HepG2 (cell line): ENCODE results near the gene CTRL. TPM values are rescaled to one million over a fixed set of nuclear protein-coding genes. Genes with fewer than 3 reads are reported as not detected.
A peak's percentile ranks its signal among the peaks of the same experiment; 100 is the strongest.

Source experiments
- ATAD3A ChIP-seq: sonication (generic); formaldehyde crosslinking; IDR thresholded peaks from 2 replicates; pipeline ENCODE4 v1.4.0; 2020; ENCODE audit warnings: missing genetic modification reagents
- ATF3 ChIP-seq: sonication (generic); formaldehyde crosslinking; IDR thresholded peaks from 2 replicates; pipeline ENCODE4 v1.4.0; 2020; ENCODE audit warnings: missing genetic modification reagents
- CBX1 ChIP-seq: IDR thresholded peaks from one replicate; pipeline ENCODE4 v1.6.1; 2016; ENCODE audit warnings: antibody characterized with exemption, low read depth
- CBX2 ChIP-seq, 2 experiments: fragments of 200-600 bp in 1 of 2; sonication (generic); formaldehyde crosslinking in 1 of 2; IDR thresholded peaks; 2 replicates each; pipeline versions ENCODE4 v1.7.0 to v1.8.1; 2018 to 2022; ENCODE audit warnings: low read depth in 2 of 2, low read length in 1 of 2, mild to moderate bottlenecking in 1 of 2, missing genetic modification reagents in 1 of 2
- DNMT1 ChIP-seq: sonication (generic); formaldehyde crosslinking; IDR thresholded peaks from 2 replicates; pipeline ENCODE4 v1.5.1; 2020; ENCODE audit warnings: mild to moderate bottlenecking, missing genetic modification reagents
- DPF2 ChIP-seq: sonication (generic); formaldehyde crosslinking; IDR thresholded peaks from 2 replicates; pipeline ENCODE4 v1.4.0; 2020; ENCODE audit warnings: mild to moderate bottlenecking, low read depth, missing genetic modification reagents, borderline replicate concordance
- FIP1L1 ChIP-seq: fragments of 200-400 bp; formaldehyde crosslinking; IDR thresholded peaks from 2 replicates; pipeline ENCODE4 v1.6.1; 2018; ENCODE audit warnings: low read depth, mild to moderate bottlenecking, low read length, moderate library complexity, borderline replicate concordance; ENCODE audit not compliant: insufficient read depth
- IRX3 ChIP-seq: sonication (generic); formaldehyde crosslinking; IDR thresholded peaks from 2 replicates; pipeline ENCODE4 v1.8.1; 2023; ENCODE audit warnings: mild to moderate bottlenecking, low read depth, missing genetic modification reagents, borderline replicate concordance
- KAT8 ChIP-seq: IDR thresholded peaks from 2 replicates; pipeline ENCODE4 v1.6.1; 2016; ENCODE audit warnings: missing genetic modification reagents, missing compliant biosample characterization
- NR2F2 ChIP-seq: IDR thresholded peaks from 2 replicates; pipeline ENCODE4 v1.6.1; 2012; ENCODE audit warnings: low read depth, inconsistent platforms, borderline replicate concordance
- POGZ ChIP-seq: sonication (generic); formaldehyde crosslinking; IDR thresholded peaks from 2 replicates; pipeline ENCODE4 v1.4.0; 2020; ENCODE audit warnings: mild to moderate bottlenecking, missing genetic modification reagents
- RORA ChIP-seq: sonication (generic); formaldehyde crosslinking; IDR thresholded peaks from 2 replicates; pipeline ENCODE4 v1.5.0; 2020; ENCODE audit warnings: mild to moderate bottlenecking, missing genetic modification reagents, moderate library complexity
- SMAD9 ChIP-seq: sonication (generic); formaldehyde crosslinking; IDR thresholded peaks from 2 replicates; pipeline ENCODE4 v1.5.1; 2020; ENCODE audit warnings: mild to moderate bottlenecking, missing genetic modification reagents
- SOX5 ChIP-seq: IDR thresholded peaks from 2 replicates; pipeline ENCODE4 v1.6.1; 2016; ENCODE audit warnings: borderline replicate concordance
- TRAFD1 ChIP-seq: sonication (generic); formaldehyde crosslinking; IDR thresholded peaks from 2 replicates; pipeline ENCODE4 v1.5.1; 2020; ENCODE audit warnings: missing genetic modification reagents, mild to moderate bottlenecking, borderline replicate concordance
- ZBTB37 ChIP-seq: sonication (generic); formaldehyde crosslinking; IDR thresholded peaks from 2 replicates; pipeline ENCODE4 v1.4.0; 2020; ENCODE audit warnings: mild to moderate bottlenecking, missing genetic modification reagents
- ZFP36 ChIP-seq: fragments of 150-350 bp; IDR thresholded peaks from 2 replicates; pipeline ENCODE4 v1.6.1; 2018; ENCODE audit warnings: borderline replicate concordance, low read length, low read depth; ENCODE audit not compliant: partially characterized antibody
- ZFP36L2 ChIP-seq: sonication (generic); formaldehyde crosslinking; IDR thresholded peaks from 2 replicates; pipeline ENCODE4 v1.4.0; 2020; ENCODE audit warnings: missing genetic modification reagents
- ZNF367 ChIP-seq: sonication (generic); formaldehyde crosslinking; IDR thresholded peaks from 2 replicates; pipeline ENCODE4 v1.4.0; 2020; ENCODE audit warnings: missing genetic modification reagents, borderline replicate concordance
- ZNF746 ChIP-seq: sonication (generic); formaldehyde crosslinking; IDR thresholded peaks from 2 replicates; pipeline ENCODE4 v1.8.0; 2022; ENCODE audit warnings: mild to moderate bottlenecking, missing genetic modification reagents
- ZNF792 ChIP-seq: IDR thresholded peaks from 2 replicates; pipeline ENCODE4 v1.6.1; 2016
- ZSCAN30 ChIP-seq: sonication (generic); formaldehyde crosslinking; IDR thresholded peaks from 2 replicates; pipeline ENCODE4 v1.5.0; 2020; ENCODE audit warnings: mild to moderate bottlenecking, missing genetic modification reagents
- polyA plus RNA-seq, 8 experiments: library from polyadenylated mRNA; depleted of rRNA in 3 of 8; stranded (reverse) in 7 of 8; unstranded in 1 of 8; fragments of >200 nt; fragmentation: Illumina TruSeq in 4 of 8; extraction: Trizol in 4 of 8; gene quantifications; 2 replicates each; pipeline versions ENCODE4 v1.2.1 to v1.2.3, GENCODE V29; 2011 to 2016; ENCODE audit warnings: low read depth in 4 of 8, missing spikeins in 1 of 8, mixed read lengths in 1 of 8; ENCODE audit not compliant: insufficient read depth in 1 of 8
- total RNA-seq, 5 experiments: library from RNA; depleted of rRNA; stranded (reverse); fragments of >200 nt; fragmentation: Illumina TruSeq; extraction: Trizol; gene quantifications; 2 replicates each; pipeline ENCODE4 v1.2.3, GENCODE V29; 2016; ENCODE audit warnings: low read depth in 1 of 5
- TF ChIP-seq, protein P1 (sequence below): sonication (generic); formaldehyde crosslinking; IDR thresholded peaks from 2 replicates; pipeline ENCODE4 v1.8.0; 2023; ENCODE audit warnings: mild to moderate bottlenecking, missing genetic modification reagents
- TF ChIP-seq, protein P2 (sequence below): fragments of 450-650 bp; IDR thresholded peaks from 2 replicates; pipeline ENCODE4 v1.6.1; 2017; ENCODE audit warnings: mild to moderate bottlenecking

CTRL gene
- total and polyA plus RNA-seq, 2 of the 13 experiments (the other 11 are each of a cell fraction or from before 2014, with no cell fraction given) = 1.9 to 2.7 TPM

- TF ChIP-seq IRX3 (CRISPR knock-in tag) = no peak
- TF ChIP-seq, protein P1, sequence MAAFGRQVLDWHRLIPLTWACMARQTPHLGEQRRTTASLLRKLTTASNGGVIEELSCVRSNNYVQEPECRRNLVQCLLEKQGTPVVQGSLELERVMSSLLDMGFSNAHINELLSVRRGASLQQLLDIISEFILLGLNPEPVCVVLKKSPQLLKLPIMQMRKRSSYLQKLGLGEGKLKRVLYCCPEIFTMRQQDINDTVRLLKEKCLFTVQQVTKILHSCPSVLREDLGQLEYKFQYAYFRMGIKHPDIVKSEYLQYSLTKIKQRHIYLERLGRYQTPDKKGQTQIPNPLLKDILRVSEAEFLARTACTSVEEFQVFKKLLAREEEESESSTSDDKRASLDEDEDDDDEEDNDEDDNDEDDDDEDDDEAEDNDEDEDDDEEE (CRISPR knock-in tag) = no peak
- TF ChIP-seq ATF3 = no peak
- TF ChIP-seq CBX1 = peak; percentile 72
- TF ChIP-seq NR2F2 = no peak
- no peak for TF ChIP-seq ZNF792 (CRISPR knock-in tag)
- TF ChIP-seq DPF2 (CRISPR knock-in tag) = peak; percentile 95
- TF ChIP-seq, protein P2, sequence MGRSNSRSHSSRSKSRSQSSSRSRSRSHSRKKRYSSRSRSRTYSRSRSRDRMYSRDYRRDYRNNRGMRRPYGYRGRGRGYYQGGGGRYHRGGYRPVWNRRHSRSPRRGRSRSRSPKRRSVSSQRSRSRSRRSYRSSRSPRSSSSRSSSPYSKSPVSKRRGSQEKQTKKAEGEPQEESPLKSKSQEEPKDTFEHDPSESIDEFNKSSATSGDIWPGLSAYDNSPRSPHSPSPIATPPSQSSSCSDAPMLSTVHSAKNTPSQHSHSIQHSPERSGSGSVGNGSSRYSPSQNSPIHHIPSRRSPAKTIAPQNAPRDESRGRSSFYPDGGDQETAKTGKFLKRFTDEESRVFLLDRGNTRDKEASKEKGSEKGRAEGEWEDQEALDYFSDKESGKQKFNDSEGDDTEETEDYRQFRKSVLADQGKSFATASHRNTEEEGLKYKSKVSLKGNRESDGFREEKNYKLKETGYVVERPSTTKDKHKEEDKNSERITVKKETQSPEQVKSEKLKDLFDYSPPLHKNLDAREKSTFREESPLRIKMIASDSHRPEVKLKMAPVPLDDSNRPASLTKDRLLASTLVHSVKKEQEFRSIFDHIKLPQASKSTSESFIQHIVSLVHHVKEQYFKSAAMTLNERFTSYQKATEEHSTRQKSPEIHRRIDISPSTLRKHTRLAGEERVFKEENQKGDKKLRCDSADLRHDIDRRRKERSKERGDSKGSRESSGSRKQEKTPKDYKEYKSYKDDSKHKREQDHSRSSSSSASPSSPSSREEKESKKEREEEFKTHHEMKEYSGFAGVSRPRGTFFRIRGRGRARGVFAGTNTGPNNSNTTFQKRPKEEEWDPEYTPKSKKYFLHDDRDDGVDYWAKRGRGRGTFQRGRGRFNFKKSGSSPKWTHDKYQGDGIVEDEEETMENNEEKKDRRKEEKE = no peak
- no peak; the same call in 1 of the 2 replicates for TF ChIP-seq ZSCAN30 (CRISPR knock-in tag)
- peak; percentile 26; the same call in 1 of the 2 replicates for TF ChIP-seq SOX5 (CRISPR knock-in tag)
- TF ChIP-seq POGZ = peak; percentile 51; the same call in 1 of the 2 replicates
- no peak for TF ChIP-seq SMAD9 (CRISPR knock-in tag)
- no peak for TF ChIP-seq ATAD3A (CRISPR knock-in tag)
- TF ChIP-seq TRAFD1 (CRISPR knock-in tag) = no peak; the same call in 1 of the 2 replicates
- TF ChIP-seq ZNF367 (CRISPR knock-in tag) = no peak
- TF ChIP-seq CBX2 (IDR thresholded peaks at IDR 0.05; ENCODE audit: low read depth, low read length) = no peak
- TF ChIP-seq CBX2 (CRISPR knock-in tag; IDR thresholded peaks at IDR 0.05; ENCODE audit: low read depth) = no peak
- TF ChIP-seq ZBTB37 (CRISPR knock-in tag) = peak; percentile 49; the same call in 1 of the 2 replicates
- no peak for TF ChIP-seq KAT8 (CRISPR knock-in tag)
- no peak for TF ChIP-seq RORA (CRISPR knock-in tag)
- peak; percentile 95 for TF ChIP-seq ZNF746
- TF ChIP-seq ZFP36 = no peak
- no peak for TF ChIP-seq ZFP36L2
- TF ChIP-seq DNMT1 (CRISPR knock-in tag) = no peak
- TF ChIP-seq FIP1L1 = no peak; the same call in 1 of the 2 replicates
Observed at GRCh38 chr16:67943256-67943618, 11.6 kb upstream of the CTRL start (continued).
